GOT3 (cell line): ENCODE results near the gene SCN11A.

Experiments used
- DNase-seq: peaks from one replicate; lab custom pipeline; 2025; ENCODE audit warnings: mixed read lengths; lab: John Stamatoyannopoulos, UW

SCN11A gene

GRCh38 chr3:39051649-39052561 is at the start of gene SCN11A, which contains the start of gene WDR48:
TSS of gene SCN11A (minus strand) at chr3:39051944. CDS start at chr3:38950362, 101,582 bp downstream.
TSS of gene WDR48 (plus strand) at chr3:39052016. CDS start at chr3:39052026, 10 bp downstream.
- peak; percentile 34 for DNase-seq

GRCh38 chr3:39101022-39101689 is 49.4 kb upstream of the SCN11A start:
- DNase-seq = no peak

- no peak for DNase-seq
These were observed 48.7 kb upstream of the SCN11A start for GRCh38 chr3:39100500-39100886.

GRCh38 chr3:39099738-39100499 is 48.2 kb upstream of the SCN11A start:
- DNase-seq = no peak

- DNase-seq = no peak
These were observed 47.5 kb upstream of the SCN11A start for GRCh38 chr3:39099242-39099641.

- no peak for DNase-seq
These were observed 46.8 kb upstream of the SCN11A start for GRCh38 chr3:39098473-39099000.

GRCh38 chr3:39097716-39098472 is 46.1 kb upstream of the SCN11A start:
- no peak for DNase-seq

- DNase-seq = no peak
These were observed 45.0 kb upstream of the SCN11A start for GRCh38 chr3:39096775-39097174.

GRCh38 chr3:39095778-39096177 is 44.0 kb upstream of the SCN11A start:
- DNase-seq = no peak

GRCh38 chr3:39094851-39095677 is 43.3 kb upstream of the SCN11A start:
- DNase-seq = no peak

- no peak for DNase-seq
These were observed 39.2 kb upstream of the SCN11A start for GRCh38 chr3:39090922-39091321.

GRCh38 chr3:39088889-39089288 is 37.1 kb upstream of the SCN11A start:
- no peak for DNase-seq

GRCh38 chr3:39088456-39088855 is 36.7 kb upstream of the SCN11A start:
- no peak for DNase-seq

GRCh38 chr3:39086144-39086543 is 34.4 kb upstream of the SCN11A start:
- no peak for DNase-seq

GRCh38 chr3:39082666-39083313 is 31.0 kb upstream of the SCN11A start:
- DNase-seq = no peak

- no peak for DNase-seq
These were observed 28.3 kb upstream of the SCN11A start for GRCh38 chr3:39080026-39080425.

GRCh38 chr3:39079530-39079929 is 27.8 kb upstream of the SCN11A start:
- no peak for DNase-seq

- DNase-seq = no peak
These were observed 24.2 kb upstream of the SCN11A start for GRCh38 chr3:39075910-39076309.

GRCh38 chr3:39068556-39068955 is 16.8 kb upstream of the SCN11A start:
- DNase-seq = no peak

- no peak for DNase-seq
These were observed 15.5 kb upstream of the SCN11A start for GRCh38 chr3:39067286-39067685.
